Nephron progenitor cell (in vitro differentiated cells): ENCODE measurements around the gene SMAD1.
A peak's percentile ranks its signal among the peaks of the same experiment; 100 is the strongest.
"Not testable (repeated sequence)": the region's sequence is repeated elsewhere in the genome, so short reads cannot be mapped to it uniquely, and the experiment has no call there.

ENCODE experiments used
- DNase-seq: peaks from one replicate; pipeline ENCODE4 v3.0.0; 2021
- H3K27ac Mint-ChIP-seq: 2 replicates; pipeline ENCODE4 v1.8.0; 2021; ENCODE audit warnings: mild to moderate bottlenecking, moderate library complexity, mixed read lengths
- H3K27me3 Mint-ChIP-seq: 2 replicates; pipeline ENCODE4 v1.8.0; 2021; ENCODE audit warnings: mild to moderate bottlenecking, low read depth, mixed read lengths; ENCODE audit not compliant: poor library complexity
- H3K36me3 Mint-ChIP-seq: 2 replicates; pipeline ENCODE4 v1.8.0; 2021; ENCODE audit warnings: low read depth, mixed read lengths
- H3K4me1 Mint-ChIP-seq: 2 replicates; pipeline ENCODE4 v1.8.0; 2021; ENCODE audit warnings: mixed read lengths
- H3K4me3 Mint-ChIP-seq: 2 replicates; pipeline ENCODE4 v1.8.0; 2021; ENCODE audit warnings: mild to moderate bottlenecking, moderate library complexity, mixed read lengths
- H3K9me3 Mint-ChIP-seq: 2 replicates; pipeline ENCODE4 v1.8.0; 2021; ENCODE audit warnings: mild to moderate bottlenecking, moderate library complexity, mixed read lengths
- CTCF ChIP-seq: fragments of 200-600 bp; sonication (generic); IDR thresholded peaks from 2 replicates; pipeline ENCODE4 v1.5.0; 2021; ENCODE audit warnings: antibody characterized with exemption

Gene SMAD1

DNA sequence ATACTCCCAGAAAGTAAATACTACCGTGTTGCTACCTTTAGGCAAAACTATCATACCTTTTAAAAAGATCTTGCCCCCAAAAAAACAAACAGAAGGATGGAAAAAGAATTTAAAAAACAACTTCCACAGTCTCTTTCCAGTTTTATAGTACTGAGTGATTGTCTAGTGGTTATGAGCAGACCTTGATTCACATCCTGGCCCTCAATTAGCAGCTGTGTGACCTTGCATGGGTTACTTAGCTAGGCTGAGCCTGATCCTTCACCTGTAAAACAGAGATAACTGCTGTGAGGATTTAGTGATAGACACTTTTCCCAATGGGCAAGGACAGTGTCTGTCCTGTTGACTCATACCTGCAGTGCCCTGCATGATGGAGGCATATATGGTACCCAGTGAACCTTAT, 49.0 kb downstream of the SMAD1 start:
- no peak for TF ChIP-seq CTCF
- Mint-ChIP-seq H3K9me3 (no peaks in the 10 kb centered on the region), H3K4me1 (peaks cover 11% of the 10 kb centered on the region), H3K4me3 (no peak overlapping the region), H3K27me3 (no peaks in the 10 kb centered on the region), H3K36me3 (peaks cover 29% of the 10 kb centered on the region), H3K27ac (peak overlapping the region; percentile 69)
- no peak for DNase-seq

DNA sequence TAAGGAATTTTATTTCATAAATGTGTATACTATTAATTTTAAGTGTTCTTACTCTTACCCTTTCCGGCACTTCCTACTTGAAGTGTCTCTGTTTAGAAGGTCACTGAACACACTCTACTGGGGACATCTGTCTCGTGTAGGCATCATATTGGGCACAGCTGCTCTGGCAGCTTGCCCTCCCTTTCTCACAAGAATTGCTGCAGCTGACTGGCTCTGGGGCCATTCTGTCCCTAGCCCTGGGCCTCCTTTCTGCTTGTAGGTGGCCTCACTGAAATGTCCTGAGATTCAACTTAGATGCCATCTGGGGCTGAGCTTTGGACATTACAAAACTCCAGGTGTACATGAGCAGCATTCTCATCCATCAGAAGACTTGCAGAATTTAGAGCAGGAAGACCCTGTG, 49.6 kb downstream of the SMAD1 start:
- Mint-ChIP-seq H3K27me3 (no peaks in the 10 kb centered on the region), H3K4me1 (peaks cover 8% of the 10 kb centered on the region), H3K27ac (peak overlapping the region; percentile 82), H3K9me3 (no peaks in the 10 kb centered on the region), H3K36me3 (peaks cover 23% of the 10 kb centered on the region), H3K4me3 (no peak overlapping the region)
- no peak for TF ChIP-seq CTCF
- no peak for DNase-seq

DNA sequence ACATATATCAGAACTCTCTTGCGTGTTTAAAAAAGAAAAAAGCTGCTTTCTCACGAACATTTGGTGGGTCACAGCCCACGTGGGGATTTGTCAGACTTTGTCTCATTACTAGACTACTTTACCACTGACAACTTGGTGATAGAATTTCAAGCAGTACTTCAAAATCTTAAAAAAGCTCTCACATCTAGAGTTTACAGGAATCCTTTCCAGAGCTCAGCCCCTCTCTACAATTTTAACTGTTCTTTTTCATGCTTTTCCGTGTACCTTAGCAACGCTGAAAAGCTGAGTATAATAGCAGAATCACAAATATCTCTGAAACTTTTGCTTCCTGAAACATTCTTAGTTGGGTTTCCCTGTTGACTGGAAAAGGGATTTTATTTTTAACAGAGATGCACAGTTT, 50.2 kb downstream of the SMAD1 start:
- H3K4me3 Mint-ChIP-seq = no peak overlapping the region
- H3K4me1 Mint-ChIP-seq = peaks cover 8% of the 10 kb centered on the region
- no peak for DNase-seq
- no peaks in the 10 kb centered on the region for H3K9me3 Mint-ChIP-seq
- peak overlapping the region; percentile 91 for H3K27ac Mint-ChIP-seq
- no peak for TF ChIP-seq CTCF
- H3K36me3 Mint-ChIP-seq = peaks cover 17% of the 10 kb centered on the region
- no peaks in the 10 kb centered on the region for H3K27me3 Mint-ChIP-seq

DNA sequence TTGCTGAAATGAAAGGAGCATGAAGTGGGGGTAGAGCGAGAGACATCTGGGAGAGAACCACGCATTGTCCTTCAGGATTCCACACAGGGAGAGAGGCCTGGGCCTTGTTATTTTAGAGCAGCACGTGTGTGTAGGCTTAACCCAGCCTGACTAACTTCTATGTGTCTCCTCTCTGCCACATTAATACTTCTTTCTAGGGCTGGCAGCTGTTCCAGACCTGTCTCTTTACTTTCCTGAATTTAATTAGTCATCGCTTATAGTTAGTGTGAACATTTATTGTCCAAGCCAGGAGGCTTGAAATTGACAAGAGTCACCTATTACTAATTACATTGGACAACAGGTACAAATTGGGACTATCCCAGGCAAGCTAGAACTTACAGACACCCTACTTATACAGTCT, 51.3 kb downstream of the SMAD1 start:
- DNase-seq = no peak
- no peaks in the 10 kb centered on the region for H3K9me3 Mint-ChIP-seq
- H3K27ac Mint-ChIP-seq = peak overlapping the region; percentile 15
- peaks cover 18% of the 10 kb centered on the region for H3K4me1 Mint-ChIP-seq
- H3K4me3 Mint-ChIP-seq = no peak overlapping the region
- no peak for TF ChIP-seq CTCF
- peaks cover 9% of the 10 kb centered on the region for H3K36me3 Mint-ChIP-seq
- no peaks in the 10 kb centered on the region for H3K27me3 Mint-ChIP-seq

- H3K27me3 Mint-ChIP-seq, H3K27ac Mint-ChIP-seq, H3K4me3 Mint-ChIP-seq, H3K9me3 Mint-ChIP-seq, H3K36me3 Mint-ChIP-seq, DNase-seq: not testable (repeated sequence)
- peaks cover 20% of the 10 kb centered on the region for H3K4me1 Mint-ChIP-seq
Observed at GRCh38 chr4:145533415-145533814, 51.8 kb downstream of the SMAD1 start.

- Mint-ChIP-seq H3K4me3 (no peak overlapping the region), H3K4me1 (peaks cover 25% of the 10 kb centered on the region), H3K27ac (peak overlapping the region; percentile 23), H3K36me3 (peaks cover 7% of the 10 kb centered on the region), H3K27me3 (no peaks in the 10 kb centered on the region), H3K9me3 (no peaks in the 10 kb centered on the region)
- DNase-seq = no peak
- no peak for TF ChIP-seq CTCF
Observed at GRCh38 chr4:145533961-145534360, 52.3 kb downstream of the SMAD1 start.

- no peak overlapping the region for H3K27ac Mint-ChIP-seq
- H3K36me3 Mint-ChIP-seq = peaks cover 14% of the 10 kb centered on the region
- no peak for DNase-seq
- H3K4me3 Mint-ChIP-seq = no peak overlapping the region
- H3K9me3 Mint-ChIP-seq = no peaks in the 10 kb centered on the region
- H3K4me1 Mint-ChIP-seq = peaks cover 35% of the 10 kb centered on the region
- H3K27me3 Mint-ChIP-seq = no peaks in the 10 kb centered on the region
- TF ChIP-seq CTCF = no peak
Observed at GRCh38 chr4:145535202-145535601, 53.5 kb downstream of the SMAD1 start.
